Progenitor cell of endocrine pancreas (in vitro differentiated cells): ENCODE data around the gene RGL2. TPM values are rescaled to one million over a fixed set of nuclear protein-coding genes. Genes with fewer than 3 reads are reported as not detected.

Experiments used
- DNase-seq: peaks from one replicate; pipeline ENCODE4 v3.0.0; 2021; ENCODE audit warnings: low spot score; ENCODE audit not compliant: unreplicated experiment
- H3K27ac Mint-ChIP-seq: 2 replicates; pipeline ENCODE4 v1.8.0; 2021; ENCODE audit warnings: mild to moderate bottlenecking, moderate library complexity, mixed read lengths
- H3K27me3 Mint-ChIP-seq: 2 replicates; pipeline ENCODE4 v1.8.0; 2021; ENCODE audit warnings: mixed read lengths
- H3K36me3 Mint-ChIP-seq: 2 replicates; pipeline ENCODE4 v1.8.0; 2022; ENCODE audit warnings: mixed read lengths; ENCODE audit not compliant: insufficient read depth
- H3K4me1 Mint-ChIP-seq: 2 replicates; pipeline ENCODE4 v1.8.0; 2021; ENCODE audit warnings: low read depth, mixed read lengths
- H3K4me3 Mint-ChIP-seq: 2 replicates; pipeline ENCODE4 v1.8.0; 2021; ENCODE audit warnings: low read depth, mild to moderate bottlenecking, moderate library complexity, mixed read lengths
- H3K9me3 Mint-ChIP-seq: 2 replicates; pipeline ENCODE4 v1.8.0; 2021; ENCODE audit warnings: low read depth, mixed read lengths
- total RNA-seq: library from RNA; stranded (reverse); gene quantifications from 2 replicates; pipeline ENCODE4 v1.2.1, GENCODE V29; 2021
- TF ChIP-seq, protein P1 (sequence below): fragments of 200-600 bp; sonication (generic); IDR thresholded peaks from one replicate; pipeline ENCODE4 v1.5.0; 2021; ENCODE audit warnings: antibody characterized with exemption, mild to moderate bottlenecking; ENCODE audit not compliant: unreplicated experiment

Gene RGL2
- total RNA-seq, 1 donor from 2014 or later, result 196 TPM

DNA sequence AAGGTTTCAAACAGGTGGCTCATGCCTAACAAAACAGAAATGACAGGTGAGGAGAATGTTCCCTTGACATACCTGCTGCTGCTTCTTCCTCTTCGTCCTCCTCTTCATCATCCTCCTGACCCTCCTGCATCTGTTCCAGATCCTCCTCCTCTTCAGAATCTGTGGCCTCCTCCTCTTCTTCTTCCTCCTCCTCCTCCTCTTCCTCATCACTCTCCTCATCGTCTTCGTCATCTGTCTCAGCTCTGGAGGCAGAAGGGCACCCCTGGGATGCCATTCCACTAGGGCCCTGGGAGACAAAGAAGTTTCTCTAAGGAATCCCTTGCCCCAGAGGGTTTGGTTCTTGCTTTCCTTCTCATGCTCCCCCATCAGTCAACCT lies 21.2 kb upstream of the RGL2 start:
- H3K4me1 Mint-ChIP-seq, result peaks cover 37% of the 10 kb centered on the region
- peaks cover 26% of the 10 kb centered on the region for H3K36me3 Mint-ChIP-seq
- no peak for DNase-seq
- H3K27me3 Mint-ChIP-seq, result no peaks in the 10 kb centered on the region
- H3K9me3 Mint-ChIP-seq, result no peaks in the 10 kb centered on the region
- TF ChIP-seq, protein P1, sequence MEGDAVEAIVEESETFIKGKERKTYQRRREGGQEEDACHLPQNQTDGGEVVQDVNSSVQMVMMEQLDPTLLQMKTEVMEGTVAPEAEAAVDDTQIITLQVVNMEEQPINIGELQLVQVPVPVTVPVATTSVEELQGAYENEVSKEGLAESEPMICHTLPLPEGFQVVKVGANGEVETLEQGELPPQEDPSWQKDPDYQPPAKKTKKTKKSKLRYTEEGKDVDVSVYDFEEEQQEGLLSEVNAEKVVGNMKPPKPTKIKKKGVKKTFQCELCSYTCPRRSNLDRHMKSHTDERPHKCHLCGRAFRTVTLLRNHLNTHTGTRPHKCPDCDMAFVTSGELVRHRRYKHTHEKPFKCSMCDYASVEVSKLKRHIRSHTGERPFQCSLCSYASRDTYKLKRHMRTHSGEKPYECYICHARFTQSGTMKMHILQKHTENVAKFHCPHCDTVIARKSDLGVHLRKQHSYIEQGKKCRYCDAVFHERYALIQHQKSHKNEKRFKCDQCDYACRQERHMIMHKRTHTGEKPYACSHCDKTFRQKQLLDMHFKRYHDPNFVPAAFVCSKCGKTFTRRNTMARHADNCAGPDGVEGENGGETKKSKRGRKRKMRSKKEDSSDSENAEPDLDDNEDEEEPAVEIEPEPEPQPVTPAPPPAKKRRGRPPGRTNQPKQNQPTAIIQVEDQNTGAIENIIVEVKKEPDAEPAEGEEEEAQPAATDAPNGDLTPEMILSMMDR, result no peak
- H3K4me3 Mint-ChIP-seq, result peak overlapping the region; percentile 64
- peak overlapping the region; percentile 85 for H3K27ac Mint-ChIP-seq

DNA sequence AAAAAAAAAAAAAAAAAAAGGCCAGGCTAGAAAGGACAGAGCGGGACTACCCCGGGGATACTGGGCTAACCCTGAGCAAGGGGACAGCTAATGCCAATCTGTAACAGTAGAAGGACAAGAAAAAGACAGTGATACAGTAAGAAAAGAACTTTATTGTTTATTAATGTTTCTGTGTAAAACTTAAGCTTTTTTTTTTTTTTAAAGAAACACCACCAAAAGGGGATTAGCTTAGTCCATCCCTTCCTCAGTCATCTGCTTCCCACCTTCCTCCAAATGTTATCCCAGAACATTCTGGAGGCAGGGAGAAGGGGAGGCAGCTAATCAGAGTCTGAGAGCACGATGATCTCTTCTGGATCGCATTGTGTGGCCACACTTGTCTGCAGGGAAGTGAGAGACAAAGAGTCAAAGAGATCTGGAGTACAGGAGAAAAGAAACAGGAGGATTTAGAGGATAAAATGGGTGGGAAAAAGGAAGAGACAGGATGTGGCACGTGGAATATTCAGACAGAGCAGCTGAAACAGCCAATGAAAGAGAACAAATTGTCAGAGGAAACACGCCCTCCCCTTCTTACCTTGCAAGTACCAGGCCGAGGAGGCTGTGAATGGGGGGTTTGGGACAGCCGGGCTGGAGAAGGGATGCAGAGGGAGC lies 19.8 kb upstream of the RGL2 start:
- Mint-ChIP-seq H3K27ac (peak overlapping the region; percentile 98), H3K27me3 (no peaks in the 10 kb centered on the region), H3K36me3 (peaks cover 26% of the 10 kb centered on the region), H3K4me1 (peaks cover 41% of the 10 kb centered on the region), H3K4me3 (peak overlapping the region; percentile 97), H3K9me3 (no peaks in the 10 kb centered on the region)
- TF ChIP-seq, protein P1, result no peak
- no peak for DNase-seq

DNA sequence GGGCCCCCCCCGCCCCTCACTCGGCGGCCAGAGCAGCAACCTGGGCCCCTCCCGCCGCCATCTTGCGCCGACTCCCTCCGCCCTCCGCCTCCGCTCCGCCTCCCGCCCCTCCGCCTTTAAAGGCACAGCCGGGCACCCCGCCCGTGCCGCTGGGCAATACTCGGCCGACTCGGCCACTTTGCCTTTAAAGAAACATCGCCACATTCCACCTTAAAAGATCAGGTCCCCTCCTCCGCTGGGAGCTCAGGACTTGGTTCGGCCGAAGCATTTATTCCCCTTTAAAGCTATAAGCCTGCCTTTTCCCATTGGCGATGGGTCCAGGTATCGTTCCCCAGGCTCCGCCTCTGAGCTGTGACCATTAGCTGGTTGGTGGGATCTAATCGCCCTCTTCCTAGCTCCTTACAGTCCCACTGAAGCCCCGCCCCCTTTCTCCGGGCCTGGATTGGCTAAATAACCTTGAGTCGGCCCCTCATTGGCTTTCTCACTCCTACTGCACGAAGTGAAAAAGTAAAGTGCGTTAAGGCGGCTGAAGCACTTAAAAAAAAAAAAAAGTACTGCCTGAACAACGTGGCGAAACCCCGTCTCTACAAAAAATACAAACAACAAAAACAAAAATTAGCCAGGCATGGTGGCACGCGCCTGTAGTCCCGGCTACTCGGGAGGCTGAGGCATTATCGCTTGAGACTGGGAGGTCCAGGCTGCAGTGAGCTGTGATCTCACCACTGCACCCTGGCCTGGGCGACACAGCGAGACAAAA lies 19.1 kb upstream of the RGL2 start, which contains the start of gene ZBTB22:
Gene ZBTB22, minus strand, starts transcription at position 76 of the 757 bp plus-strand sequence. CDS start 828 bp downstream, outside the sequence.
- Mint-ChIP-seq H3K4me1 (peaks cover 44% of the 10 kb centered on the region), H3K36me3 (peaks cover 26% of the 10 kb centered on the region)
- peak; percentile 93 for DNase-seq

DNA sequence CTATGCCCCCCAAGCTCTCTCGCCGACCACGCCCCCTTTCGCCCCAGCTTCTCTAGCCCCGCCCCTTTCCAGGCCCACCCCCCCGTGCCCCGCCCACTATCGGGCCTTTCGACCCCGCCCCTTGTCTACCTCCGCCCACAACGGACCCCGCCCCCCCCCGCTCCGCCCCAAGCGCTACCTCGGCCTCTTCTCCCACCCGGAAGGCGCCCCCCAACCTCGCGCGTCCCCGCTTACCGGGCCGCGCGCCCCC lies 18.6 kb upstream of the RGL2 start:
- TF ChIP-seq, protein P1, result no peak
- peaks cover 45% of the 10 kb centered on the region for H3K4me1 Mint-ChIP-seq
- peaks cover 25% of the 10 kb centered on the region for H3K36me3 Mint-ChIP-seq
- no peaks in the 10 kb centered on the region for H3K9me3 Mint-ChIP-seq
- H3K27ac Mint-ChIP-seq, result no peak overlapping the region
- H3K27me3 Mint-ChIP-seq, result peaks cover 2% of the 10 kb centered on the region
- peak overlapping the region; percentile 76 for H3K4me3 Mint-ChIP-seq
- DNase-seq, result no peak

More for the DNA sequence above, 19.1 kb upstream of the RGL2 start, which contains the start of gene ZBTB22:
- TF ChIP-seq, protein P1, result no peak
- H3K9me3 Mint-ChIP-seq, result no peaks in the 10 kb centered on the region
- H3K27ac Mint-ChIP-seq, result peak within 1 kb of the TSS; percentile 98
- peak within 1 kb of the TSS; percentile 97 for H3K4me3 Mint-ChIP-seq
- no peaks in the 10 kb centered on the region for H3K27me3 Mint-ChIP-seq

DNA sequence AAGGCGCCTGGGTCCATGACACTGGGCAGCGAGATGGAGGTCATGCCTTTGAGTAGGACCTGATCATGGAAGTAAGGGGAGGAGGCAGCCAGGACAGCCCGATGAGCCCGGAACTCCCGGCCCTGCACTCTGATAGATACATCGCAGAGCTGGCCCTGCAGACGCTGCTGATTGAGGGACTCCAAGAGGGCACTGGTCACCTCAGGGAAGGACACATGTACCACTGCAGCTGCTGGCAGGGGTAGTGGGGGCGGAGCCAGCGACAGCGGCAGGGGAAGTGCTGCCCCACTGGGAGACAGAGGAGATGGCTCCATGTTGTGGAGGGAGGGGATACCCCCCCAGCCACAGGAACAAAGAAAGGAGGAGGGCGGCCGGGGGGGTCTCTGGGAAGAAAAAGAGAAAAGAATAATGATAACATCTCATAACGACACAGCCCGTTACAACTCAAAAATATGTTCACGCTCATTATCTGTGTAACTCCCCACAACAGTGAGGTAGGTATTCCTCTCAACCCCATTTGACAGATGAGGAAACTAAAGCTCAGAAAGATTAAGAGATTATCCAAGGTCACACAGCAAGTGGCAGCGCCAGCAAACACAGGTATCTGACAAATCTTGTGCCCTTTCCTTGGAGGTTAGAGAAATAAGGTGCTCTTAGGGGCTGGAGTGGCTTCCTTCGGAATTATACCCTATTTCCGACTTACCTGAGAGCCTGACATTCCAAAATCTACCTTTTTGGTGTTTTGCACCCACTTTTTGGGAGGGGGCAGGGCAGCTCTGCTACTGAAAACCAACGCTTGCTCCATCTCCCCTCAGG lies 18.1 kb upstream of the RGL2 start:
- DNase-seq, result no peak
- peaks cover 25% of the 10 kb centered on the region for H3K36me3 Mint-ChIP-seq
- no peaks in the 10 kb centered on the region for H3K9me3 Mint-ChIP-seq
- H3K4me1 Mint-ChIP-seq, result peaks cover 45% of the 10 kb centered on the region
- H3K27ac Mint-ChIP-seq, result peak overlapping the region; percentile 73
- H3K27me3 Mint-ChIP-seq, result peaks cover 3% of the 10 kb centered on the region
- TF ChIP-seq, protein P1, result no peak
- peak overlapping the region; percentile 76 for H3K4me3 Mint-ChIP-seq
